Kidney epithelial cell (primary cell): ENCODE measurements around the gene EEF2KMT. TPM values are rescaled to one million over a fixed set of nuclear protein-coding genes. Genes with fewer than 3 reads are reported as not detected.
A peak's percentile ranks its signal among the peaks of the same experiment; 100 is the strongest.

Experiments used
- DNase-seq: peaks from one replicate; pipeline ENCODE4 v3.0.0-alpha.2; 2010; ENCODE audit warnings: low read depth
- H3K27me3 ChIP-seq: 2 replicates; pipeline ENCODE4 v1.6.0; 2011; ENCODE audit warnings: low read length; ENCODE audit not compliant: control insufficient read depth, insufficient read depth
- H3K36me3 ChIP-seq: 2 replicates; pipeline ENCODE4 v1.5.1; 2011; ENCODE audit warnings: low read length; ENCODE audit not compliant: control insufficient read depth, insufficient read depth
- H3K4me3 ChIP-seq: 2 replicates; pipeline ENCODE4 v1.5.1; 2011; ENCODE audit warnings: low read depth, mild to moderate bottlenecking, control low read depth, low read length
- total RNA-seq: library from RNA; depleted of rRNA; stranded (reverse); fragments of >200 nt; gene quantifications from 2 replicates; pipeline ENCODE4 v1.2.3, GENCODE V29; 2015
- TF ChIP-seq, protein P1 (sequence below): IDR thresholded peaks from 2 replicates; pipeline ENCODE4 v1.5.1; 2011; ENCODE audit warnings: mild to moderate bottlenecking, moderate library complexity, low read length, control low read depth, inconsistent platforms; ENCODE audit not compliant: insufficient read depth, poor library complexity, severe bottlenecking

EEF2KMT gene
- total RNA-seq, 1 donor from 2014 or later = 16.8 TPM

DNA sequence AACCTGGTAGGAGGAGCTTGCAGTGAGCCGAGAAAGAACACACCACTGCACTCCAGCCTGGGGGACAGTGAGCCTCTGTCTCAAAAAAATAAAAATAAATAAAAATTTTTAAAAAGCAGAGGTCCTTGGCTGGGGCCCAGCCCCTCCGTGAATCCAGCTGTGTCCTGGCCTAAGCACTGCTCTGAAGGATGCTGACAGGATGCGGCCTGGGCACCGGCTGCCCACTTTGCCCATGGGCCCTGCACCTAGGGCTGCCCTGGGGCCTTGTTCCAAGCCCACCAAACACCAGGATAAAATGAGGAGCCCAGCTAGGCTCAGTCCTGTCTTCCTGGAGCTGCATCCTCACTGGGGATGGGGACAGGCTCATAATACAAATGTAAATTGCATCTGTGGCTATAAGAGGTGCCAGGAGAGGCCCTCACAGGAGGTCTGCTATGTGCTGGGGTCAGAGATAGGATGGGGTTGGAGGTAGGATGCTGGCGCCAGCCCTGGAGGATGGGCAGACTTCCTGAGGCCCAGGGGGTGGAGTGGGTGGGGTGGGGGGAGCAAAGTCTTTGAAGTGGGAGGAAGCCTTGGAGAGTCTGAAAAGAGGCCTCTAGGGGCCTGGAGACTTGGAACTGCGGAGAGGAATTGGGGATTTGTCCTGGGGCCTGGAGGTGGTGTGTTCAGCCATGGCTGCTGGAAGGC lies 38.1 kb downstream of the EEF2KMT start:
- Histone ChIP-seq H3K36me3 (no peaks in the 10 kb centered on the region), H3K27me3 (peaks cover 11% of the 10 kb centered on the region), H3K4me3 (no peak overlapping the region)
- DNase-seq = no peak
- TF ChIP-seq, protein P1, sequence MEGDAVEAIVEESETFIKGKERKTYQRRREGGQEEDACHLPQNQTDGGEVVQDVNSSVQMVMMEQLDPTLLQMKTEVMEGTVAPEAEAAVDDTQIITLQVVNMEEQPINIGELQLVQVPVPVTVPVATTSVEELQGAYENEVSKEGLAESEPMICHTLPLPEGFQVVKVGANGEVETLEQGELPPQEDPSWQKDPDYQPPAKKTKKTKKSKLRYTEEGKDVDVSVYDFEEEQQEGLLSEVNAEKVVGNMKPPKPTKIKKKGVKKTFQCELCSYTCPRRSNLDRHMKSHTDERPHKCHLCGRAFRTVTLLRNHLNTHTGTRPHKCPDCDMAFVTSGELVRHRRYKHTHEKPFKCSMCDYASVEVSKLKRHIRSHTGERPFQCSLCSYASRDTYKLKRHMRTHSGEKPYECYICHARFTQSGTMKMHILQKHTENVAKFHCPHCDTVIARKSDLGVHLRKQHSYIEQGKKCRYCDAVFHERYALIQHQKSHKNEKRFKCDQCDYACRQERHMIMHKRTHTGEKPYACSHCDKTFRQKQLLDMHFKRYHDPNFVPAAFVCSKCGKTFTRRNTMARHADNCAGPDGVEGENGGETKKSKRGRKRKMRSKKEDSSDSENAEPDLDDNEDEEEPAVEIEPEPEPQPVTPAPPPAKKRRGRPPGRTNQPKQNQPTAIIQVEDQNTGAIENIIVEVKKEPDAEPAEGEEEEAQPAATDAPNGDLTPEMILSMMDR = no peak

DNA sequence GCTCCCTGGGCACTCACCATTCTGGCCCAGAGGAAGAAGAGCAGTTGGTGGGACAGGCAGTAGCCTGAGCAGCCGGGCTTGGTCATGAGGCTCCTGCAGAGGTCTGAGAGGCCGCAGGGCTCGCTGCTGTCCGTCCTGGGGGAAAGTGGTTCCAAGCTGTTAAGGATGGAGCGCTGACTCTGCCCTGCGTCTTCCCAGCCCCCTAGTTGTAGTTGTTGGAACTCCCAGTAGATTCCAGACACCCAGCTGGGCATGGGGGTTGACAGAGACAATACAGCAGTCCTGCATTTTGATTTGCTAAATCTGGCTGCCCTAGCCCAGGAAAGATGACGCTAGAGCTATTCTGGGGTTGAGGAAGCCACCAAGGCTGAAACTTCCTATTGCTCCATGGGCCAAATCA lies 39.1 kb downstream of the EEF2KMT start:
- TF ChIP-seq, protein P1 = peak; percentile 23
- peaks cover 8% of the 10 kb centered on the region for H3K27me3 ChIP-seq
- no peaks in the 10 kb centered on the region for H3K36me3 ChIP-seq
- DNase-seq = no peak
- no peak overlapping the region for H3K4me3 ChIP-seq

DNA sequence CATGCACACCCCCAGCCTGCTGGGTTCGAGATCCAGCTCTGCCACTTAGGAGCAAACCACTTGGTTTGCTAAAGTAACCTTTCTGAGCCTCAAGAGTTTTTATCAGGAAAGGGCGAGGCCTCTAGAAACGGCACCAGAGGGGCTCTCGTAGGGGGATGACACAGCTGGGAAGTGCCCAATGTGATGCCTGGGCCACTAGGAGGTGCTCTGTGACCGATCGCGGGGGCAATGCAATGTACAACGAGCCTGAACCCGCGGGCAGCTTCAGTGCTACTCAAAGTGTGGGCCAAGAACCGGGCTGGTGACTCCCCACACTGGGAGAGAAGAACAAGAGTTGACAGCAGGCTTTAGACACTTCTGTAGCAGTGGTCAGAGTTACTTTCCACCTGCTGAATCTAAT lies 41.2 kb downstream of the EEF2KMT start:
- TF ChIP-seq, protein P1 = peak; percentile 39
- H3K4me3 ChIP-seq = no peak overlapping the region
- no peak for DNase-seq
- no peaks in the 10 kb centered on the region for H3K36me3 ChIP-seq
- no peaks in the 10 kb centered on the region for H3K27me3 ChIP-seq

DNA sequence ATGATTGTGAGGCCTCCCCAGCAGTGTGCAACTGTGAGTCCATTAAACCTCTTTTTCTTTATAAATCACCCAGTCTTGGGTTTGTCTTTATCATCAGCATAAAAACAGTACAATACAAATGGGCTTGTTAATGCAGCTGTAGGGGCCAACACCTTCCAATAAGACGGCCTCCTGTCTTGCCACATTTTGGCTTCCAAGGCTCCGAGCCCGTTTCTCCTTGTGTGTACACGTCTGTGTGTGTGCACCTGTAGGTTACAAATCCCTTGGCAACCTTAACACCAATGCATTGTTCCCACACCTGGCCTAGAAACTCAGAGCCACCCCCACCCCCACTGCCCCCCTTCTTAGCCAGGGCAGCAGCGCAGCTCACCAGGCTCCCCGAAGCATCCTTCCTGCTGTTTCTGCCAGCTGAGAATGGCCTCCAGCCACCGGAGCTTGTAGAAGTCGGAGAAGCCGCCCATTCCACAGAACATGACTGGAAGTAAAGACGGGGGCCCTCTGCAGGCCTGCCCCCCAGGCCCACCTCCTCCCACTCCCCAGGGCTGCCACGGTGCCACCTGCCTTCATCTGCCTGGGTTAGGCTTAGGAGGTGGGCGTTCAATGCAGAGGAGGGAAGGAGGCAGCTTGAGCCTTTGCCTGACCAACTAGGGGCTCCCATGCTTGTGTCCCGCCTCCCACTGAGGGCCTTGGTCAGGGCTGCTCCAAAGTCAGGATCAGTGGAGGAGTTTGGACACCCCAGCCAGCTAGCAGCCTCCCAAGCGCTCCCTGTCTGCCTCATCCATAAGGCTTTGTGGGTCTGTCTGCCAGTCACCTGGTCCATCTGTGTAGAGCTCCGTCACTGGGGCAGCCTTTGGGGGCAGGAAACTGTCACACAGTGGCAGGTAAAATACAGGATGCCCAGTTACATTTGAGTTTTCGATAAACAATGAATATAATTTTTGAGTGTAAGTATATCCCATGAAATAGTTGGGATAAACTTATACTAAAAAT lies 42.4 kb downstream of the EEF2KMT start:
- Histone ChIP-seq H3K4me3 (no peak overlapping the region), H3K27me3 (no peaks in the 10 kb centered on the region), H3K36me3 (no peaks in the 10 kb centered on the region)
- TF ChIP-seq, protein P1 = no peak
- no peak for DNase-seq

DNA sequence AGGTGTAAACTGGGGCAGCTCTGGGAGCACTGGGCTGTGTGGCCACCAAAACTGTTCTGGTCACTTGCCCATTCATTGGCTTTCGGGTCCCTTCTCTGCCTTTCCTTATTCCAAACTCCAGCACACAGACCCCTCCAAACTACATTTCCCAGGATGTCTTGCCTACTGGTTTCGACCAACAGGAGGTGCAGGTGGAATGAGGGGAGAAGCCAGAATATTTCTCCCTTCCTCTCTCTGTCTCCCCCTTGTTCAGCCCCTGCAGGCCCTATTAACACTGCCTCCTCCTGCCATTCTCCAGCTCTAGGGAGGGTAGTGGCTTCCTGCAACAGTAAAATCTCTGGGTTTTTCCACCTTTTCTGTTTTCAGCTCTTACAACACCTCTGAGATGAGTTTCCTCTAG lies 50.7 kb downstream of the EEF2KMT start:
- no peaks in the 10 kb centered on the region for H3K36me3 ChIP-seq
- no peak for DNase-seq

More for the DNA sequence above, 50.7 kb downstream of the EEF2KMT start:
- H3K27me3 ChIP-seq = no peaks in the 10 kb centered on the region
- no peak overlapping the region for H3K4me3 ChIP-seq
- TF ChIP-seq, protein P1 = no peak
